Measurements from ENCODE around the gene CBFB.

Gene CBFB

GRCh38 chr16:67091906-67092566, 63.1 kb downstream of the CBFB start:
- Mint-ChIP-seq H3K4me3 (no peak overlapping the region), H3K27me3 (no peaks in the 10 kb centered on the region), H3K27ac (peak overlapping the region in 1 of 2 donors; percentile 92), H3K9me3 (no peaks in the 10 kb centered on the region), H3K4me1 (peaks cover 6% of the 10 kb centered on the region)
- no peak for ATAC-seq
- no peak for DNase-seq

GRCh38 chr16:67093098-67093726, 64.3 kb downstream of the CBFB start:
- DNase-seq (no peak), ATAC-seq (no peak)
- Mint-ChIP-seq H3K27me3 (no peaks in the 10 kb centered on the region), H3K4me3 (no peak overlapping the region), H3K4me1 (peaks cover 6% of the 10 kb centered on the region), H3K27ac (no peak overlapping the region), H3K9me3 (no peaks in the 10 kb centered on the region)

GRCh38 chr16:67098599-67098998, 69.7 kb downstream of the CBFB start:
- no peak overlapping the region for H3K27ac Mint-ChIP-seq
- H3K27me3 Mint-ChIP-seq, result no peaks in the 10 kb centered on the region
- no peak for ATAC-seq
- no peak overlapping the region for H3K4me3 Mint-ChIP-seq
- no peaks in the 10 kb centered on the region for H3K9me3 Mint-ChIP-seq
- no peak for DNase-seq
- no peaks in the 10 kb centered on the region for H3K4me1 Mint-ChIP-seq

GRCh38 chr16:67100569-67101310, 71.8 kb downstream of the CBFB start:
- no peak overlapping the region for H3K27ac Mint-ChIP-seq
- no peaks in the 10 kb centered on the region for H3K4me1 Mint-ChIP-seq
- DNase-seq (no peak), ATAC-seq (no peak)
- H3K4me3 Mint-ChIP-seq, result no peak overlapping the region
- no peaks in the 10 kb centered on the region for H3K27me3 Mint-ChIP-seq
- no peaks in the 10 kb centered on the region for H3K9me3 Mint-ChIP-seq

GRCh38 chr16:67101311-67102082, 72.5 kb downstream of the CBFB start:
- Mint-ChIP-seq H3K4me3 (no peak overlapping the region), H3K27me3 (no peaks in the 10 kb centered on the region), H3K9me3 (no peaks in the 10 kb centered on the region), H3K4me1 (no peaks in the 10 kb centered on the region), H3K27ac (no peak overlapping the region)
- ATAC-seq (peak; percentile 88), DNase-seq (peak in 1 of 2 donors; percentile 35)

- no peak overlapping the region for H3K4me3 Mint-ChIP-seq
Observed at GRCh38 chr16:67104061-67104460, 75.1 kb downstream of the CBFB start.

GRCh38 chr16:67104845-67105244, 75.9 kb downstream of the CBFB start:
- H3K27ac Mint-ChIP-seq, result no peak overlapping the region
- no peak for ATAC-seq
- no peak for DNase-seq
- no peaks in the 10 kb centered on the region for H3K9me3 Mint-ChIP-seq
- peaks cover 9% of the 10 kb centered on the region for H3K4me1 Mint-ChIP-seq
- no peak overlapping the region for H3K4me3 Mint-ChIP-seq
- H3K27me3 Mint-ChIP-seq, result no peaks in the 10 kb centered on the region

More at GRCh38 chr16:67104061-67104460, 75.1 kb downstream of the CBFB start:
- H3K9me3 Mint-ChIP-seq, result no peaks in the 10 kb centered on the region
- H3K27me3 Mint-ChIP-seq, result no peaks in the 10 kb centered on the region
- peaks cover under 1% of the 10 kb centered on the region for H3K4me1 Mint-ChIP-seq
- peak; percentile 52 for ATAC-seq
- DNase-seq, result no peak
- H3K27ac Mint-ChIP-seq, result peak overlapping the region in 1 of 2 donors; percentile 75

- Mint-ChIP-seq H3K27ac (no peak overlapping the region), H3K4me1 (peaks cover 9% of the 10 kb centered on the region), H3K9me3 (no peaks in the 10 kb centered on the region), H3K27me3 (no peaks in the 10 kb centered on the region), H3K4me3 (no peak overlapping the region)
- no peak for DNase-seq
- ATAC-seq, result no peak
Observed at GRCh38 chr16:67105246-67105645, 76.3 kb downstream of the CBFB start.

GRCh38 chr16:67105881-67106280, 76.9 kb downstream of the CBFB start:
- ATAC-seq (no peak), DNase-seq (no peak)
- H3K4me3 Mint-ChIP-seq, result no peak overlapping the region
- no peaks in the 10 kb centered on the region for H3K9me3 Mint-ChIP-seq
- no peaks in the 10 kb centered on the region for H3K27me3 Mint-ChIP-seq
- no peak overlapping the region for H3K27ac Mint-ChIP-seq
- H3K4me1 Mint-ChIP-seq, result peaks cover 14% of the 10 kb centered on the region

GRCh38 chr16:67108489-67108888, 79.5 kb downstream of the CBFB start:
- no peaks in the 10 kb centered on the region for H3K9me3 Mint-ChIP-seq
- H3K27ac Mint-ChIP-seq, result no peak overlapping the region
- peaks cover 37% of the 10 kb centered on the region for H3K4me1 Mint-ChIP-seq
- no peaks in the 10 kb centered on the region for H3K27me3 Mint-ChIP-seq
- DNase-seq, result no peak
- ATAC-seq, result no peak
- H3K4me3 Mint-ChIP-seq, result no peak overlapping the region

- DNase-seq, result no peak
- H3K4me1 Mint-ChIP-seq, result peaks cover 37% of the 10 kb centered on the region
- no peaks in the 10 kb centered on the region for H3K27me3 Mint-ChIP-seq
- peak overlapping the region; percentile 95 to 96 for H3K4me3 Mint-ChIP-seq
- H3K9me3 Mint-ChIP-seq, result no peaks in the 10 kb centered on the region
- no peak for ATAC-seq
- H3K27ac Mint-ChIP-seq, result peak overlapping the region in 1 of 2 donors; percentile 66
Observed at GRCh38 chr16:67108931-67109406, 80.0 kb downstream of the CBFB start.

GRCh38 chr16:67109407-67110135, 80.6 kb downstream of the CBFB start, which contains the start of gene PHAF1:
TSS of gene PHAF1 (plus strand) at chr16:67109941. CDS start at chr16:67110176, 235 bp downstream.
- Mint-ChIP-seq H3K4me1 (peaks cover 37% of the 10 kb centered on the region), H3K4me3 (peak within 1 kb of the TSS; percentile 95 to 96), H3K9me3 (no peaks in the 10 kb centered on the region), H3K27ac (peak within 1 kb of the TSS; percentile 81 to 94), H3K27me3 (no peaks in the 10 kb centered on the region)
- DNase-seq, result peak; percentile 95 to 97
- ATAC-seq, result peak; percentile 91

GRCh38 chr16:67111951-67112444, 83.0 kb downstream of the CBFB start:
- Mint-ChIP-seq H3K27ac (no peak overlapping the region), H3K9me3 (no peaks in the 10 kb centered on the region), H3K27me3 (no peaks in the 10 kb centered on the region), H3K4me3 (no peak overlapping the region), H3K4me1 (peaks cover 37% of the 10 kb centered on the region)
- ATAC-seq (no peak), DNase-seq (no peak)

GRCh38 chr16:67112591-67113399, 83.8 kb downstream of the CBFB start:
- H3K4me1 Mint-ChIP-seq, result peaks cover 37% of the 10 kb centered on the region
- H3K4me3 Mint-ChIP-seq, result no peak overlapping the region
- no peaks in the 10 kb centered on the region for H3K9me3 Mint-ChIP-seq
- DNase-seq, result no peak
- no peak for ATAC-seq
- H3K27ac Mint-ChIP-seq, result no peak overlapping the region
- no peaks in the 10 kb centered on the region for H3K27me3 Mint-ChIP-seq
